ENCODE measurements around the gene ISM1. TPM values are rescaled to one million over a fixed set of nuclear protein-coding genes. Genes with fewer than 3 reads are reported as not detected.

The ISM1 gene
- total RNA-seq, 1 donor from 2014 or later: 1.0 TPM

DNA sequence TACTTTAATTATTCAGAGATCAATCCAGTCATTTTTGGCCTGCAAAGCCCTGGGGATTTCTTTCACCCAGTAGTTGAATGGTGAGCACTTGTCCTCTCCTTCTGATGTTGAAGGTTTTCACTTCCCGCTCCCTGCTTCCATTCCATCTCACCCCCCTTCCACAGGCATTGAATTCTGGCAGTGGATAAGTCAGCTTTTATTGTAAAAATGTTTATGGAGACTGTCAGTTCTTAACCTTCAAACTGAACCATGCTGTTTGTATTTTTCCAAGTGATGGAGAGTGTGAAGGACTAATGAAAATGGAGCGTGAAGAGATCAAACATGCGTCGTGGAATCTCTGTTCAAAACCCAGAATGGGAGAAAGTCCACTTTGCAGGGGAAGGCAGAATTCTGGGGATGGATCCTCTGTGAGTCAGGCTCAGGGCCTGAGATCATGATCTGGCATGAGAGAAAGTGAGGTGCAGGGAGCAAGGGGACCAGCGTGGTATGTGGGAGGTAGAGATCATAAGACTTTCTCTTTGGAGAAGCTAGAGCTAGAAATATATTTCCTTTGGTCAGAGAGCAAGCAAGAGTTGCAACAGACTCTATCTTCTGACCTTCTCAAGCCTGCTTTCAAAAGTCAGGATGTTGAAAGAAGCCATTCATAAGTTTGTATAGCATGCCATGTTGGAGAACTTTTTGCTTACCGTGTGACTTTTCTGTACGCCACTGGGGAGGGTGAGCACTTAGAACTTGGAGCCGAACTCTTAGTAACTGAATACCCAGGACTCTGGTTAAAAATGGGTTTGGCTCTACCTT is 30.2 kb downstream of the ISM1 start:
- no peaks in the 10 kb centered on the region for H3K9me3 ChIP-seq (ENCODE audit: control insufficient read depth in 3 of 3, low read length in 3 of 3)
- no peak overlapping the region for H3K9ac ChIP-seq (ENCODE audit: low read depth in 1 of 3, low read length in 3 of 3)
- no peak overlapping the region for H3K27ac ChIP-seq (ENCODE audit: low read depth, low read length)
- H3K4me1 ChIP-seq (ENCODE audit: control insufficient read depth in 3 of 3, insufficient read depth in 3 of 3, low read length in 3 of 3): peaks cover 0 to 5% (median 0%) of the 10 kb centered on the region in 3 donors
- H3K27me3 ChIP-seq (ENCODE audit: control insufficient read depth in 3 of 3, insufficient read depth in 3 of 3, low read length in 3 of 3): no peaks in the 10 kb centered on the region
- no peaks in the 10 kb centered on the region for H3K36me3 ChIP-seq (ENCODE audit: control insufficient read depth in 3 of 3, insufficient read depth in 3 of 3, low read length in 3 of 3)
- no peak overlapping the region for H3K4me3 ChIP-seq (ENCODE audit: low read length in 3 of 3)

DNA sequence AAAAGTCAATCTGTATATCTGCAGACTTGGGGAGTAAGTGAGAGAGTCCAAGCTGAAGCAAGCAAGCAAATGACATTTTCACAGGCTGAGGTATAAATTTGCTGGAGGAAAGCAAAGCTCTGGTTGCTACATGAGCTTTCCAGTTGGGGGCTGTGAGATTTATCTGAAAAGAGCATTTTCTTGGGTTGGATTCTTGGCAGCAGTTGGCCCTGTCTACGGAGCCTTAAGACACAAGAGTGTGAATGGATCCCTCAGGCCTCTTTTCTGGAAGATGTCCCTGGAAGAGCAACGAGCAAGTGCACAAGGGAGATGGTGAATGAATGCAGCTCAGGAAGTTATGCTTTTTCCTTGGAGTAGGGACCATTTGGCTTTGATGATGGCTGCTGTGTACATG is 30.8 kb downstream of the ISM1 start:
- Histone ChIP-seq H3K27ac (ENCODE audit: low read depth, low read length) (no peak overlapping the region), H3K27me3 (ENCODE audit: control insufficient read depth in 3 of 3, insufficient read depth in 3 of 3, low read length in 3 of 3) (no peaks in the 10 kb centered on the region), H3K4me3 (ENCODE audit: low read length in 3 of 3) (no peak overlapping the region), H3K9me3 (ENCODE audit: control insufficient read depth in 3 of 3, low read length in 3 of 3) (no peaks in the 10 kb centered on the region), H3K9ac (ENCODE audit: low read depth in 1 of 3, low read length in 3 of 3) (no peak overlapping the region), H3K36me3 (ENCODE audit: control insufficient read depth in 3 of 3, insufficient read depth in 3 of 3, low read length in 3 of 3) (no peaks in the 10 kb centered on the region), H3K4me1 (ENCODE audit: control insufficient read depth in 3 of 3, insufficient read depth in 3 of 3, low read length in 3 of 3) (peaks cover 0 to 5% (median 0%) of the 10 kb centered on the region in 3 donors)

DNA sequence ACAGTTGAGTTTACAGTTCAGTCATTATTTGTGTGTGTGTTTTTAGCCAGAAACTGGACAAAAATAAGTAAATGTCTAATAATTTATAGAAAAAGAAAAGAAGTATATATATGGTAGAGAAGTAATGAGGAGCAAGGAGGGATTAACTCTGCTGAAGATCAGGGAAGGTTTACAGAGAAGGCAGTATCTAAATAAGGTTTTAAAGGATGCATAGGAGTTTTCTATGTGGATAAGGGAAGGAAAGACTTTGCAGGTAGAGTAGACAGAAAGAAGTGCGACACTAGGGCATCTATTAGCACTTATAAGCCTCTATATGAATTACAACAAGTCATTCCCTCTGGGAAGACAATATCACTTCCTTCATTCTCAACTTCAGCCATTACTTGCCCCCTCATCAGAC is 34.3 kb downstream of the ISM1 start:
- Histone ChIP-seq H3K27ac (ENCODE audit: low read depth, low read length) (no peak overlapping the region), H3K27me3 (ENCODE audit: control insufficient read depth in 3 of 3, insufficient read depth in 3 of 3, low read length in 3 of 3) (no peaks in the 10 kb centered on the region), H3K36me3 (ENCODE audit: control insufficient read depth in 3 of 3, insufficient read depth in 3 of 3, low read length in 3 of 3) (no peaks in the 10 kb centered on the region), H3K4me3 (ENCODE audit: low read length in 3 of 3) (no peak overlapping the region), H3K9ac (ENCODE audit: low read depth in 1 of 3, low read length in 3 of 3) (no peak overlapping the region), H3K9me3 (ENCODE audit: control insufficient read depth in 3 of 3, low read length in 3 of 3) (no peaks in the 10 kb centered on the region), H3K4me1 (ENCODE audit: control insufficient read depth in 3 of 3, insufficient read depth in 3 of 3, low read length in 3 of 3) (peaks cover 0 to 3% (median 0%) of the 10 kb centered on the region in 3 donors)

DNA sequence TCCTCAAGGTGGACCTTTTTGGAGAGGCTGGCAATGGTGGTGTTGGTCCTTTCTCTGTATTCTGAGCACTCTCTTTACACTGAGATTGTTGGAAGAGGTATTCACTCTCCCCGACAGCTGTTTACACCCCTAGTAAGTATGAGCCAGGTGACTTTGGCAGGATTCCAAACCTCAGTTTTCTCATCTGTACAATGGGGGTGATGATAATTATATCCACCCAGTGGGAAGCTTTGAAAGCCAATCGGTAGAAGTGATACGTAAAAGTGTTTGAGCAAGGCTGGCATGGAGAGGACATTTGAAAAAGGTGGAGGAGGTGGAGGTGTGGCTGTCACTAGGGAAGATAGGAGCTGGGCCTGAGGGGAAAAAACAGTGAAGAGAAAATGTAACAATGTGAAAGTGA is 35.5 kb downstream of the ISM1 start:
- Histone ChIP-seq H3K9me3 (ENCODE audit: control insufficient read depth in 3 of 3, low read length in 3 of 3) (no peaks in the 10 kb centered on the region), H3K4me1 (ENCODE audit: control insufficient read depth in 3 of 3, insufficient read depth in 3 of 3, low read length in 3 of 3) (no peaks in the 10 kb centered on the region), H3K27me3 (ENCODE audit: control insufficient read depth in 3 of 3, insufficient read depth in 3 of 3, low read length in 3 of 3) (no peaks in the 10 kb centered on the region), H3K4me3 (ENCODE audit: low read length in 3 of 3) (no peak overlapping the region), H3K27ac (ENCODE audit: low read depth, low read length) (no peak overlapping the region), H3K36me3 (ENCODE audit: control insufficient read depth in 3 of 3, insufficient read depth in 3 of 3, low read length in 3 of 3) (no peaks in the 10 kb centered on the region), H3K9ac (ENCODE audit: low read depth in 1 of 3, low read length in 3 of 3) (no peak overlapping the region)

DNA sequence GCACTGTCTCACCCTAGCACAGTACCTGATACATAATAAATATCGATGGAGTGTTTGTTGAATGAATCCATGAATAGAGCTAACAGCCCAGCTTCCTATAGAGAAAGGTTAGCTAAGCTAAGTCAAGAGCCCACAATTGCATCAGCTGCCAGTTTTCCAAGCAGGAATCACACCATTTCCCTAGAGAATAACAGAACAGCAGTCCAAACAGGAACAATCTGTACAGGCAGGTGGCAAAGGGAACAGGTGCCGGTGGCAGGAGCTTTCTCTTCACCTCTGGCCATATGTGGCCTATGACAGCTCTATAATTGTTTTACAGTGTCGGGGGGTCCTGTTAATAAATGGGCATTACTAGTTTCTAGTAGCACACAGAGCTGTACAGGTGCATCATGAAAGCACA is 38.8 kb downstream of the ISM1 start:
- H3K4me1 ChIP-seq (ENCODE audit: control insufficient read depth in 3 of 3, insufficient read depth in 3 of 3, low read length in 3 of 3): no peaks in the 10 kb centered on the region
- no peaks in the 10 kb centered on the region for H3K9me3 ChIP-seq (ENCODE audit: control insufficient read depth in 3 of 3, low read length in 3 of 3)
- H3K27me3 ChIP-seq (ENCODE audit: control insufficient read depth in 3 of 3, insufficient read depth in 3 of 3, low read length in 3 of 3): no peaks in the 10 kb centered on the region
- no peak overlapping the region for H3K4me3 ChIP-seq (ENCODE audit: low read length in 3 of 3)
- H3K27ac ChIP-seq (ENCODE audit: low read depth, low read length): no peak overlapping the region
- no peaks in the 10 kb centered on the region for H3K36me3 ChIP-seq (ENCODE audit: control insufficient read depth in 3 of 3, insufficient read depth in 3 of 3, low read length in 3 of 3)
- no peak overlapping the region for H3K9ac ChIP-seq (ENCODE audit: low read depth in 1 of 3, low read length in 3 of 3)

DNA sequence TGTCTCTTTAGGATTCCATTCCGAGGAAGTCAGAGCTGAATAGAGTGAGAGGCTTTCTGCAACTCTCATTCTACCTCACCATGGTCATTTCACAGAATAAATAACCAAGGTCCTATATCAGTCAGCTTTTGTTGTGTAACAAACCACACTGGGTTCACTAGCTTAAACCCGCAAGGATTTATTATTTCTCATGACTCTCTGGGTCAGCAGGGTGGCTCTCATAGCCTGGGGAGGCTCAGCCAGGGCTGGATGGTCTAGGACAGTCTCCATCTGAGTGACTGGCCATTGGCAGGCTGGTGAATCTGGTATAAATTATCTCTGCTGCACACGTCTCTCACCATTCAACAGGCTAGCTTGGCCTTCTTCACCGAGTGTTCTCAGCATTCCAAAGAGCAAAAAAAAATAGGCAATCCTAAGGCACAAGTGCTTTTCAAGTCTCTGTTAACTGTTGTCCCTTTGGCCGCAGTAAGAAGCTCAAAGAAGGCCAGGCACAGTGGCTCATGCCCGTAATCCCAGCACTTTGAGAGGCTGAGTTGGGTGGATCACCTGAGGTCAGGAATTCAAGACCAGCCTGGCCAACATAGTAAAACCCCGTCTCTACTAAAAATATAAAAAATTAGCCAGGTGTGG is 39.7 kb downstream of the ISM1 start:
- Histone ChIP-seq H3K36me3 (ENCODE audit: control insufficient read depth in 3 of 3, insufficient read depth in 3 of 3, low read length in 3 of 3) (no peaks in the 10 kb centered on the region), H3K9ac (ENCODE audit: low read depth in 1 of 3, low read length in 3 of 3) (no peak overlapping the region), H3K4me3 (ENCODE audit: low read length in 3 of 3) (no peak overlapping the region), H3K9me3 (ENCODE audit: control insufficient read depth in 3 of 3, low read length in 3 of 3) (no peaks in the 10 kb centered on the region), H3K27me3 (ENCODE audit: control insufficient read depth in 3 of 3, insufficient read depth in 3 of 3, low read length in 3 of 3) (no peaks in the 10 kb centered on the region), H3K27ac (ENCODE audit: low read depth, low read length) (no peak overlapping the region), H3K4me1 (ENCODE audit: control insufficient read depth in 3 of 3, insufficient read depth in 3 of 3, low read length in 3 of 3) (no peaks in the 10 kb centered on the region)

DNA sequence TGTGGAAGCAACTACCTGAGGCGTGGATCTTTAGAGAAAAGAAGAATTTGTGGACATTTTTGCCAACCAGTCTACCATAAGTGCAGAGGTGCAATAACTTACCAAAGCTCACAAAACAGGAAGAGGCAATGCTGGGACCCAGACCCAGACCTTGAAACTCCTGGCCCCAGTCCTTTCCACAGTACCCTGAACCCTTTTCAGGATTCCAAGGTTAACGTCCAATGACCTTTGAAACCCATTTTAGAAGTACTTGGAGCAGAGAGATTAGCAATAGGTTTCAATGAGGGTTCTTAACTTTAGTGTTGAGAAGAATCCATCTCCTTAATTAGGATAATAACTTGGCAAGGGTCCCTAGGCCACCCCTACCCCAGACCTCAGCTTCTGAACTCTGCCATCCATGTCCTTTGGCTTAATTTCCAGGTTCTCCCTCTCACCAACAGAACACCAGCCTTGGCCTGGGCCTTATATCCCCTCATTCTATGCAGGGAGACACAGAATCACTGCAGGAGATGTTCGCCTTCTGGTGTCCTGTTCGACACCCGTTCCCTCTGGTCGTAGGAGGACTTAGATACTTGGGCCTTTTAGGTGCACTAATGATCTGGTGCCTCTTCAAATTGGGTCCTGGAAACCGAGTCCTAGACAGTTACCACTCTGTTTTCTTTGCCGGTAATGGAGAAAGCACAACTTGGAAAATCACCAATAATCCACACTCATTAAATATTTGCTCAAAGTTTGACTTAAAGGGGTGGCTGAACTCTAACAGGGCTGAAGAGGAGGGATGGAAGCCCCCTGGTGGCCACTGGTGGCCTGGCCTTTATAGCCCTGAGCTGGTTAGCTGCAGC is 40.6 kb downstream of the ISM1 start:
- no peaks in the 10 kb centered on the region for H3K27me3 ChIP-seq (ENCODE audit: control insufficient read depth in 3 of 3, insufficient read depth in 3 of 3, low read length in 3 of 3)
- no peak overlapping the region for H3K27ac ChIP-seq (ENCODE audit: low read depth, low read length)
- no peaks in the 10 kb centered on the region for H3K4me1 ChIP-seq (ENCODE audit: control insufficient read depth in 3 of 3, insufficient read depth in 3 of 3, low read length in 3 of 3)
- no peaks in the 10 kb centered on the region for H3K36me3 ChIP-seq (ENCODE audit: control insufficient read depth in 3 of 3, insufficient read depth in 3 of 3, low read length in 3 of 3)
- H3K9ac ChIP-seq (ENCODE audit: low read depth in 1 of 3, low read length in 3 of 3): no peak overlapping the region
- H3K4me3 ChIP-seq (ENCODE audit: low read length in 3 of 3): no peak overlapping the region
- H3K9me3 ChIP-seq (ENCODE audit: control insufficient read depth in 3 of 3, low read length in 3 of 3): no peaks in the 10 kb centered on the region

DNA sequence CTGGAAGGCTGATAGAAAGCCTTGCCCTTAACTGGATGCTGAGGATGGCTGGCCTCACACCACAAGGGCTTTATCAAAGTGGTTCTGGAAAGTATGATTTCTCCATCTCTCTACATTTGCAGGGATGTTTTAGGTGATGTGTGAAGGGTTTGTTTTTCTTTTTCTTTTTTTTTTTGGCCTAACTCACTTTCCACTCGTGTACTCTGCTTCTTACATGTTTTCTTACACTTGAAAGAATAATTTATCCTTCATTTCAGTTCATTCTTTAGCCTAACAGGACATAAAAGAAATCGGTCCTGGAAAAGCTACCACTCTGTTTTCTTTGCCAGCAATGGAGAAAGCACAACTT is 41.2 kb downstream of the ISM1 start:
- Histone ChIP-seq H3K27me3 (ENCODE audit: control insufficient read depth in 3 of 3, insufficient read depth in 3 of 3, low read length in 3 of 3) (no peaks in the 10 kb centered on the region), H3K9ac (ENCODE audit: low read depth in 1 of 3, low read length in 3 of 3) (no peak overlapping the region), H3K4me3 (ENCODE audit: low read length in 3 of 3) (no peak overlapping the region), H3K9me3 (ENCODE audit: control insufficient read depth in 3 of 3, low read length in 3 of 3) (no peaks in the 10 kb centered on the region), H3K4me1 (ENCODE audit: control insufficient read depth in 3 of 3, insufficient read depth in 3 of 3, low read length in 3 of 3) (no peaks in the 10 kb centered on the region), H3K36me3 (ENCODE audit: control insufficient read depth in 3 of 3, insufficient read depth in 3 of 3, low read length in 3 of 3) (no peaks in the 10 kb centered on the region), H3K27ac (ENCODE audit: low read depth, low read length) (no peak overlapping the region)

DNA sequence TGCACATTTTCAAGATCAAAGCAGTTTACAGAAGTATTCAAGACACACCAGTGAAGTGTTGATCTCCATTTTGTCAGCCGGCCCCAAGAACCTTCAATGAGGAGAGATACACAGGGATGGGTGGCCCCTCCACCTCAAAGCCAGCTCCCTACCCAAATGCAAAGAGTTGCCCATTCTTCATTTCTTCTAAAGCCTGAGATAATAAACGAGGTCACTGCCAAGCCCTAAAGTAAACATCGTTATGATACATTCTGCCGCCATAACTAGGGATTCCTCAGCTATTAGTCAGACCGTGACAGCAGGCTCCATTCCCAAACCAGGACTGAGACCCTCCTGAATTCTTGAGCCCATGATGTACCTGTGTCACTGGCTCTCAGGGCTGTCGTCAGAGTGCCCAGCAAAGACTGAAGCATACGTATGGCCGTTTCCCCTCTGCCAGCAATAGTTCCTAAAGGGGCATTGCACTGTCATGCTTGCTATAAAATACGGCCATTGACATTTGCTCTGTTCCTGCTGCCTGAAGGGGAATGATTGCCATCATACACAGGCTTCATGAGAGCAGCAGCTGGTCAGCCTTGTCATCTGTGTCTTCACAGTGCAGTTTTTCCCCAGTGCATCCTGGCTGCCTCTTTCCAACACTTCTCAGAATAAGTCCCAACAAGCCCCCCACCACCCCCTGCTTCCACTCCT is 41.7 kb downstream of the ISM1 start:
- Histone ChIP-seq H3K27ac (ENCODE audit: low read depth, low read length) (no peak overlapping the region), H3K4me3 (ENCODE audit: low read length in 3 of 3) (no peak overlapping the region), H3K27me3 (ENCODE audit: control insufficient read depth in 3 of 3, insufficient read depth in 3 of 3, low read length in 3 of 3) (no peaks in the 10 kb centered on the region)

More for the DNA sequence above, 41.7 kb downstream of the ISM1 start:
- H3K4me1 ChIP-seq (ENCODE audit: control insufficient read depth in 3 of 3, insufficient read depth in 3 of 3, low read length in 3 of 3): no peaks in the 10 kb centered on the region
- H3K9me3 ChIP-seq (ENCODE audit: control insufficient read depth in 3 of 3, low read length in 3 of 3): no peaks in the 10 kb centered on the region
- no peak overlapping the region for H3K9ac ChIP-seq (ENCODE audit: low read depth in 1 of 3, low read length in 3 of 3)
- no peaks in the 10 kb centered on the region for H3K36me3 ChIP-seq (ENCODE audit: control insufficient read depth in 3 of 3, insufficient read depth in 3 of 3, low read length in 3 of 3)

All from skeletal muscle tissue (tissue), 4 donors.